A549 (cell line): Measurements from ENCODE around the gene ITIH3. TPM values are rescaled to one million over a fixed set of nuclear protein-coding genes. Genes with fewer than 3 reads are reported as not detected.

ENCODE experiments used
- ATAC-seq, 2 experiments: fragments of 200-7000 bp in 1 of 2; fragments of >200 bp in 1 of 2; cut with Nextera tagmentation in 1 of 2; cut with Tn5 transposase in 1 of 2; 3 replicates each; pipeline versions ENCODE4 v1.8.0 to v1.9.1; 2018 to 2020; ENCODE audit warnings: mild to moderate bottlenecking in 1 of 2, moderate library complexity in 1 of 2
- CTCF ChIA-PET: fragments of 300-600 bp; sonication (Branson Sonifier 250); formaldehyde crosslinking; extraction: SDS; loops from one replicate; lab custom pipeline; 2021; ENCODE audit warnings: antibody characterized with exemption, inconsistent platforms; lab: Yijun Ruan, JAX
- POLR2A ChIA-PET: fragments of 350-600 bp; formaldehyde crosslinking; extraction: SDS; loops from one replicate; lab custom pipeline; 2021; ENCODE audit warnings: antibody characterized with exemption, inconsistent platforms; lab: Yijun Ruan, JAX
- DNase-seq, 2 experiments: peaks; one replicate each; pipeline versions ENCODE4 v3.0.0 to v3.0.0-alpha.2; 2011 to 2016; ENCODE audit warnings: low read depth in 1 of 2, low spot score in 1 of 2
- FAIRE-seq: peaks from 2 replicates; lab custom pipeline; 2011; peaks lifted over from hg19 to GRCh38; lab: Jason Lieb, UNC
- H3K27ac ChIP-seq, 2 experiments: fragments of >200 bp; sonication (Bioruptor Twin); formaldehyde crosslinking; 3 replicates each; pipeline ENCODE4 v1.5.1; 2016 to 2017
- H3K4me1 ChIP-seq: fragments of >200 bp; sonication (Bioruptor Twin); formaldehyde crosslinking; 3 replicates; pipeline ENCODE4 v1.6.1; 2016
- H3K4me2 ChIP-seq: fragments of >200 bp; sonication (Bioruptor Twin); formaldehyde crosslinking; 3 replicates; pipeline ENCODE4 v1.6.1; 2016
- H3K4me3 ChIP-seq: fragments of >200 bp; sonication (Bioruptor Twin); formaldehyde crosslinking; 3 replicates; pipeline ENCODE4 v1.5.1; 2016
- H3K9me3 ChIP-seq: fragments of >200 bp; sonication (Bioruptor Twin); formaldehyde crosslinking; 3 replicates; pipeline ENCODE4 v1.6.1; 2016
- BCL3 ChIP-seq: fragments of >200 bp; sonication (Bioruptor Twin); formaldehyde crosslinking; IDR thresholded peaks from 3 replicates; pipeline ENCODE4 v1.6.1; 2016
- BHLHE40 ChIP-seq: IDR thresholded peaks from 2 replicates; pipeline ENCODE4 v1.6.1; 2012; ENCODE audit warnings: low read depth, low read length, inconsistent platforms
- CBX8 ChIP-seq: fragments of 200-600 bp; sonication (generic); IDR thresholded peaks from 2 replicates; pipeline ENCODE4 v1.6.1; 2016
- CEBPB ChIP-seq, 2 experiments: fragments of >200 bp in 1 of 2; sonication (Bioruptor Twin) in 1 of 2; formaldehyde crosslinking in 1 of 2; IDR thresholded peaks; 2 replicates each; pipeline ENCODE4 v1.6.1; 2012 to 2016
- CHD2 ChIP-seq: fragments of 150-350 bp; IDR thresholded peaks from 2 replicates; pipeline ENCODE4 v1.6.1; 2014; ENCODE audit warnings: low read length; ENCODE audit not compliant: partially characterized antibody
- EHF ChIP-seq: fragments of 250-450 bp; sonication (Bioruptor Pico); IDR thresholded peaks from 2 replicates; pipeline ENCODE4 v1.5.0; 2020; ENCODE audit warnings: mild to moderate bottlenecking
- ELK1 ChIP-seq: fragments of 150-350 bp; IDR thresholded peaks from 2 replicates; pipeline ENCODE4 v1.6.1; 2014; ENCODE audit warnings: low read depth, mild to moderate bottlenecking, low read length
- EP300 ChIP-seq, 2 experiments: fragments of >200 bp; sonication (Bioruptor Twin); formaldehyde crosslinking; IDR thresholded peaks; 2 replicates in 1 of 2; 3 replicates in 1 of 2; pipeline ENCODE4 v1.6.1; 2016 to 2017
- ESRRA ChIP-seq: fragments of 150-350 bp; IDR thresholded peaks from 2 replicates; pipeline ENCODE4 v1.6.1; 2014; ENCODE audit warnings: mild to moderate bottlenecking, low read length, borderline replicate concordance
- FOSB ChIP-seq: fragments of 250-450 bp; sonication (Bioruptor Pico); IDR thresholded peaks from 2 replicates; pipeline ENCODE4 v1.5.0; 2020; ENCODE audit warnings: mild to moderate bottlenecking, moderate library complexity
- FOSL2 ChIP-seq, 2 experiments: fragments of 450-650 bp in 1 of 2; fragments of >200 bp in 1 of 2; sonication (Bioruptor Twin) in 1 of 2; formaldehyde crosslinking; IDR thresholded peaks; 2 replicates each; pipeline versions ENCODE4 v1.5.0 to v1.6.1; 2016 to 2020; ENCODE audit warnings: mild to moderate bottlenecking in 1 of 2, moderate library complexity in 1 of 2
- HDAC2 ChIP-seq: fragments of 200-600 bp; sonication (generic); IDR thresholded peaks from 2 replicates; pipeline ENCODE4 v1.6.1; 2016
- HES2 ChIP-seq: fragments of >200 bp; sonication (Bioruptor Twin); formaldehyde crosslinking; IDR thresholded peaks from 2 replicates; pipeline ENCODE4 v1.6.1; 2016
- HOXB13 ChIP-seq: fragments of 250-450 bp; sonication (Bioruptor Pico); IDR thresholded peaks from 2 replicates; pipeline ENCODE4 v1.5.0; 2020; ENCODE audit warnings: low read depth, mild to moderate bottlenecking, moderate library complexity
- MAFK ChIP-seq: fragments of 450-650 bp; IDR thresholded peaks from 2 replicates; pipeline ENCODE4 v1.6.1; 2014; ENCODE audit not compliant: partially characterized antibody
- MAX ChIP-seq: IDR thresholded peaks from 2 replicates; pipeline ENCODE4 v1.6.1; 2012
- MAZ ChIP-seq: fragments of 150-350 bp; IDR thresholded peaks from 2 replicates; pipeline ENCODE4 v1.6.1; 2014; ENCODE audit warnings: antibody characterized with exemption, low read depth, low read length, borderline replicate concordance
- MYC ChIP-seq: IDR thresholded peaks from 2 replicates; pipeline ENCODE4 v1.6.1; 2012; ENCODE audit warnings: mild to moderate bottlenecking, inconsistent platforms, low read length, improper control_type of control experiment, borderline replicate concordance
- NFE2L2 ChIP-seq: fragments of 150-350 bp; conservative IDR thresholded peaks from 2 replicates; pipeline ENCODE4 v1.6.1; 2014; ENCODE audit warnings: low read length
- NPAS2 ChIP-seq: fragments of 250-450 bp; sonication (Bioruptor Pico); IDR thresholded peaks from 2 replicates; pipeline ENCODE4 v1.8.0; 2022; ENCODE audit warnings: mild to moderate bottlenecking, moderate library complexity, borderline replicate concordance
- NR3C1 ChIP-seq: fragments of >200 bp; sonication (Bioruptor Twin); formaldehyde crosslinking; IDR thresholded peaks from 3 replicates; pipeline ENCODE4 v1.6.1; 2017
- RCOR1 ChIP-seq: fragments of 150-350 bp; IDR thresholded peaks from 2 replicates; pipeline ENCODE4 v1.6.1; 2014; ENCODE audit warnings: antibody characterized with exemption, low read length, low read depth
- REST ChIP-seq: fragments of 200-600 bp; sonication (generic); IDR thresholded peaks from 2 replicates; pipeline ENCODE4 v1.6.1; 2016; ENCODE audit warnings: antibody characterized with exemption, mild to moderate bottlenecking, moderate library complexity
- RFX5 ChIP-seq: fragments of 450-650 bp; IDR thresholded peaks from 2 replicates; pipeline ENCODE4 v1.7.1; 2014; ENCODE audit warnings: antibody characterized with exemption, mild to moderate bottlenecking, moderate library complexity
- RNF2 ChIP-seq: fragments of 200-600 bp; sonication (generic); IDR thresholded peaks from 2 replicates; pipeline ENCODE4 v1.6.1; 2016; ENCODE audit warnings: low read depth, mild to moderate bottlenecking, antibody characterized with exemption, moderate library complexity, borderline replicate concordance
- SMC3 ChIP-seq: fragments of >200 bp; sonication (Bioruptor Twin); formaldehyde crosslinking; IDR thresholded peaks from 3 replicates; pipeline ENCODE4 v1.6.1; 2018; ENCODE audit warnings: inconsistent platforms
- TFCP2L1 ChIP-seq: fragments of 250-450 bp; sonication (Bioruptor Pico); IDR thresholded peaks from 2 replicates; pipeline ENCODE4 v1.5.0; 2021; ENCODE audit warnings: mild to moderate bottlenecking
- ZNF302 ChIP-seq: fragments of 250-450 bp; sonication (Bioruptor Pico); IDR thresholded peaks from 2 replicates; pipeline ENCODE4 v1.9.0; 2021; ENCODE audit warnings: inconsistent platforms, mild to moderate bottlenecking, moderate library complexity
- WGBS: methylation state at CpG from one replicate; pipeline ENCODE4 v1.1.6; 2017; ENCODE audit errors: missing lambda C conversion rate; 5-methylcytosine and 5-hydroxymethylcytosine counted together
- polyA plus RNA-seq, 4 experiments: library from polyadenylated mRNA; depleted of rRNA in 3 of 4; stranded (reverse); fragments of >200 nt; fragmentation: RNase III in 1 of 4; extraction: RNeasy Plus Mini Kit Qiagen cat#74134 plus additional on column Dnase treatment in 1 of 4; gene quantifications; 2 replicates in 3 of 4; 3 replicates in 1 of 4; pipeline ENCODE4 v1.2.3, GENCODE V29; 2011 to 2017
- TF ChIP-seq, protein P1 (sequence below): fragments of 250-450 bp; sonication (Bioruptor Pico); IDR thresholded peaks from 2 replicates; pipeline ENCODE4 v1.5.0; 2020; ENCODE audit warnings: low read depth, mild to moderate bottlenecking, moderate library complexity
- TF ChIP-seq, protein P2 (sequence below): IDR thresholded peaks from 2 replicates; pipeline ENCODE4 v1.6.1; 2012; ENCODE audit warnings: low read depth, borderline replicate concordance

Gene ITIH3
- polyA plus RNA-seq, 2 of the 4 experiments (the other 2 are of a cell fraction) = 0.09 TPM; not detected in 1

DNA sequence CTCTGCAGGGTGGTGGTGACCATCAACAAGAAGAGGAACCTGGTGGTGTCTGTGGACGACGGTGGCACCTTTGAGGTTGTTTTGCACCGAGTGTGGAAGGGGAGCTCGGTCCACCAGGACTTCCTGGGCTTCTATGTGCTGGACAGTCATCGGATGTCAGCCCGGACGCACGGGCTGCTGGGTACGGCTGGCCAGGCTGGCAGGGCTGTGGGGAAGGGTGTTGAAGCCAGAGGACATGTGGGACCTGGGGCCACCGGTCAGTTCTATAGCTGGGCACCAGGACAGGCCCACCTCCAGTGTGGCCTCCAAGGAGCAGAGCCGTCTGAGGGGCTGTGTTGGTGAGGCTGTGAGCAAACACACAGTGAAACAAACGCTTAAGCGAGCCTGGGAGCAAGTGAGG, 3.9 kb upstream of the ITIH3 start:
- no peaks in the 10 kb centered on the region for H3K4me1 ChIP-seq
- no peak overlapping the region for H3K4me3 ChIP-seq
- ATAC-seq (no peak), FAIRE-seq (no peak), DNase-seq (no peak)
- ChIA-PET POLR2A (no interaction called here), CTCF (no interaction called here)
- 73% methylated on average over 13 of the region's 13 CpGs for WGBS
- TF ChIP-seq HDAC2 (no peak), SMC3 (no peak), RCOR1 (no peak), EHF (CRISPR knock-in tag) (no peak), NFE2L2 (no peak), CHD2 (no peak), NPAS2 (CRISPR knock-in tag) (no peak), EP300 (IDR thresholded peaks at IDR 0.05) (no peak), HOXB13 (no peak), TFCP2L1 (CRISPR knock-in tag) (no peak), CBX8 (no peak), HES2 (no peak), MAZ (no peak), ZNF302 (CRISPR knock-in tag) (no peak), NR3C1 (no peak), MAFK (no peak)
- TF ChIP-seq, protein P1, sequence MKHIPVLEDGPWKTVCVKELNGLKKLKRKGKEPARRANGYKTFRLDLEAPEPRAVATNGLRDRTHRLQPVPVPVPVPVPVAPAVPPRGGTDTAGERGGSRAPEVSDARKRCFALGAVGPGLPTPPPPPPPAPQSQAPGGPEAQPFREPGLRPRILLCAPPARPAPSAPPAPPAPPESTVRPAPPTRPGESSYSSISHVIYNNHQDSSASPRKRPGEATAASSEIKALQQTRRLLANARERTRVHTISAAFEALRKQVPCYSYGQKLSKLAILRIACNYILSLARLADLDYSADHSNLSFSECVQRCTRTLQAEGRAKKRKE (CRISPR knock-in tag) = no peak
- H3K27ac ChIP-seq = no peak overlapping the region
- H3K9me3 ChIP-seq = no peaks in the 10 kb centered on the region
- H3K4me2 ChIP-seq = no peak overlapping the region

DNA sequence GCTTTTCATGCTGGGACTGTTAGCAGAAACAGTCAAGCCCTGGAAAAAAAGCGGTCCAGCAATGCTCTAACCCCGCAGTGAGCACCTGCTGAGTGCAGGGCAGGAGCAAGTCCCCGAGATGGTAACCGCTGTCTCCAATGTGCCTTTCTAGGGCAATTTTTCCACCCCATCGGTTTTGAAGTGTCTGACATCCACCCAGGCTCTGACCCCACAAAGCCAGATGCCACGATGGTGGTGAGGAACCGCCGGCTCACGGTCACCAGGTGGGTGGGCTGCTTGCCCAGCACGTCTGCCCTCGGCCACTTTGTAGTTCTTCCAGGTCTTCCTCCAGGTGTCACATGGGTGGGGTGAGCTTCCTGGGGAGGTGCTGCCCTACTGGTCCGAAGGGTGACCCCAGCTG, 3.2 kb upstream of the ITIH3 start:
- 85% methylated on average over 4 of the region's 12 CpGs for WGBS
- Histone ChIP-seq H3K4me2 (no peak overlapping the region), H3K4me3 (no peak overlapping the region), H3K4me1 (no peaks in the 10 kb centered on the region), H3K9me3 (no peaks in the 10 kb centered on the region)
- ATAC-seq (no peak), DNase-seq (no peak), FAIRE-seq (no peak)
- ChIA-PET CTCF (interaction anchor here (1.9 to 2.0 kb wide), 2 partner anchors 8 to 29 kb away, joined by 4 to 7 read pairs; no protein-coding TSS in a partner anchor), POLR2A (no interaction called here)
- no peak for TF ChIP-seq MAX
- TF ChIP-seq ELK1 = no peak
- TF ChIP-seq BCL3 = no peak
- TF ChIP-seq REST = no peak
- TF ChIP-seq MYC = no peak
- TF ChIP-seq, protein P2, sequence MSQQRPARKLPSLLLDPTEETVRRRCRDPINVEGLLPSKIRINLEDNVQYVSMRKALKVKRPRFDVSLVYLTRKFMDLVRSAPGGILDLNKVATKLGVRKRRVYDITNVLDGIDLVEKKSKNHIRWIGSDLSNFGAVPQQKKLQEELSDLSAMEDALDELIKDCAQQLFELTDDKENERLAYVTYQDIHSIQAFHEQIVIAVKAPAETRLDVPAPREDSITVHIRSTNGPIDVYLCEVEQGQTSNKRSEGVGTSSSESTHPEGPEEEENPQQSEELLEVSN = no peak
- no peak for TF ChIP-seq FOSB (CRISPR knock-in tag)
- TF ChIP-seq EHF (CRISPR knock-in tag) = no peak
- no peak for TF ChIP-seq RFX5
- TF ChIP-seq RNF2 = no peak
- TF ChIP-seq NPAS2 (CRISPR knock-in tag) = no peak
- TF ChIP-seq CHD2 = no peak
- TF ChIP-seq CEBPB (IDR thresholded peaks at IDR 0.05) = no peak
- TF ChIP-seq FOSL2 (IDR thresholded peaks at IDR 0.05) = no peak
- TF ChIP-seq FOSL2 (CRISPR knock-in tag; IDR thresholded peaks at IDR 0.05) = no peak
- no peak for TF ChIP-seq BHLHE40
- no peak for TF ChIP-seq MAZ
- no peak for TF ChIP-seq ESRRA
- TF ChIP-seq, all 56 proteins: peak for 0
- H3K27ac ChIP-seq = no peak overlapping the region
